MM.1S (cell line): ENCODE data around the gene NAALADL2.

Experiments used
- DNase-seq: peaks from one replicate; pipeline ENCODE4 v3.0.0-alpha.2; 2015
- H2AFZ ChIP-seq: fragments of 300-600 bp; sonication (generic); 2 replicates; pipeline ENCODE4 v1.6.0; 2016; ENCODE audit warnings: antibody characterized with exemption, low read length
- H3F3A ChIP-seq: fragments of 300-600 bp; sonication (generic); 2 replicates; pipeline ENCODE4 v1.6.1; 2016; ENCODE audit warnings: mild to moderate bottlenecking, antibody characterized with exemption, low read length, moderate library complexity, mixed read lengths; ENCODE audit not compliant: insufficient read depth
- H3K27ac ChIP-seq: fragments of 300-600 bp; sonication (generic); 2 replicates; pipeline ENCODE4 v1.5.1; 2016; ENCODE audit warnings: mild to moderate bottlenecking, low read length
- H3K27me3 ChIP-seq: fragments of 300-600 bp; sonication (generic); replicated peaks from 2 replicates; pipeline ENCODE4 v1.6.0; 2016; ENCODE audit warnings: low read length; ENCODE audit not compliant: insufficient read depth
- H3K36me3 ChIP-seq: fragments of 300-600 bp; sonication (generic); replicated peaks from 2 replicates; pipeline ENCODE4 v1.6.1; 2016; ENCODE audit warnings: mild to moderate bottlenecking, low read length, mixed read lengths; ENCODE audit not compliant: insufficient read depth
- H3K4me1 ChIP-seq: fragments of 300-600 bp; sonication (generic); 2 replicates; pipeline ENCODE4 v1.6.1; 2016; ENCODE audit warnings: low read length, mixed read lengths
- H3K4me2 ChIP-seq: fragments of 300-600 bp; sonication (generic); 2 replicates; pipeline ENCODE4 v1.6.0; 2016; ENCODE audit warnings: low read depth, low read length
- H3K4me3 ChIP-seq: fragments of 300-600 bp; sonication (generic); 2 replicates; pipeline ENCODE4 v1.5.1; 2016; ENCODE audit warnings: low read length, mixed read lengths
- H3K79me2 ChIP-seq: fragments of 300-600 bp; sonication (generic); 2 replicates; pipeline ENCODE4 v1.6.1; 2016; ENCODE audit warnings: mixed run types, low read length, mixed read lengths
- H3K9ac ChIP-seq: fragments of 300-600 bp; sonication (generic); 2 replicates; pipeline ENCODE4 v1.6.1; 2016; ENCODE audit warnings: low read length, mixed read lengths
- H3K9me2 ChIP-seq: fragments of 300-600 bp; sonication (generic); replicated peaks from 2 replicates; pipeline ENCODE4 v1.6.1; 2016; ENCODE audit warnings: mild to moderate bottlenecking, low read length, mixed read lengths; ENCODE audit not compliant: insufficient read depth
- H3K9me3 ChIP-seq: fragments of 300-600 bp; sonication (generic); replicated peaks from 2 replicates; pipeline ENCODE4 v1.6.1; 2016; ENCODE audit warnings: mild to moderate bottlenecking, low read length, mixed read lengths; ENCODE audit not compliant: insufficient read depth
- H4K20me1 ChIP-seq: fragments of 300-600 bp; sonication (generic); 2 replicates; pipeline ENCODE4 v1.6.1; 2016; ENCODE audit warnings: mild to moderate bottlenecking, low read length, moderate library complexity, mixed read lengths; ENCODE audit not compliant: insufficient read depth
- CTCF ChIP-seq: fragments of 300-600 bp; sonication (generic); IDR thresholded peaks from 2 replicates; pipeline ENCODE4 v1.5.1; 2016; ENCODE audit warnings: antibody characterized with exemption, low read length, mixed read lengths
- EZH2 ChIP-seq: fragments of 300-600 bp; sonication (generic); optimal IDR thresholded peaks from 2 replicates; pipeline ENCODE3; 2017; ENCODE audit warnings: low read depth, mild to moderate bottlenecking, antibody characterized with exemption, low read length, mixed read lengths
- EZH2phosphoT487 ChIP-seq: fragments of 300-600 bp; sonication (generic); IDR thresholded peaks from 2 replicates; pipeline ENCODE4 v1.6.1; 2018; ENCODE audit warnings: antibody characterized with exemption, low read length

NAALADL2 gene

DNA sequence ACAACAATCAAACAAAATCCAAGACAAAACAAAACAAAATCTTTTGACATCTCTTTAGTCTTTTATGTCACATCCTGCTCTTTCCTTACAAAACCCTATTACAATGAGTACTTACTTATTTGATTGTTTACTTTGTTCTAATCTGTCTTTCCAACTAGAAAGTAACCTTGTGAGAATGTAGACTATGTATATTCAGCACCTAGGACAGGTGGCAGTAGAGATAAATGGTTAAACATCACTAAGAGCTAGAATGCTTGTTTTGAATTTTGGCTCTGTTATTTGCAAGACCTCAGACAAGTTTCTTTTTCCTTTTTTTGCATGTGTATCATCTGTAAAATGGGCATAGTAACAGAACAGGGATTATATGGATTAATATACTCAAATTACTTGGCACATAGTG, 33.1 kb upstream of the NAALADL2 start:
- no peak for DNase-seq
- Histone ChIP-seq H3K27ac (no peak overlapping the region), H2AFZ (no peak overlapping the region), H3F3A (no peaks in the 10 kb centered on the region), H4K20me1 (no peaks in the 10 kb centered on the region), H3K4me3 (no peak overlapping the region), H3K36me3 (no peaks in the 10 kb centered on the region), H3K9me3 (no peaks in the 10 kb centered on the region), H3K9me2 (no peaks in the 10 kb centered on the region), H3K79me2 (no peaks in the 10 kb centered on the region), H3K4me2 (no peak overlapping the region), H3K9ac (no peak overlapping the region), H3K27me3 (no peaks in the 10 kb centered on the region), H3K4me1 (no peaks in the 10 kb centered on the region)
- TF ChIP-seq CTCF (no peak), EZH2 (no peak), EZH2phosphoT487 (no peak)

DNA sequence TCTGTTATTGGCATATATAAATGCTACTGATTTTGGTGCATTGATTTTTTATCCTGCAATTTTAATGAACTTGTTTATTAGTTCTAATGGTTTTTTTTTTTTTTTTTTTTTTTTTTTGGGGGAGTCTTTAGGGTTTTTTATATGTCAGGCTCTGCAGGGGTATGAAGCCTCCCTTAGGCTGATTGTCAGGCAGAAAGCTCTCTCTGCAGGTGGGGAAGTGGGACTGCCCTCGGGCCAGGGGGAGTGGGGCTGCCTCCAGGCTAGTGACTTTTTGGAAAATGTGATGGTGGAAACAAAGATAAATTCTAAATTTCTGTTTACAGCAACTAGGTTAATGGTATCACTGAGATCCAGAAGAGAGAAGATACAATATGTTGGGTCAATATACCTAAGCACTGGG, 14.4 kb upstream of the NAALADL2 start:
- Histone ChIP-seq H2AFZ (no peak overlapping the region), H3K36me3 (no peaks in the 10 kb centered on the region), H3K4me3 (no peak overlapping the region), H3K27me3 (no peaks in the 10 kb centered on the region), H3K4me1 (no peaks in the 10 kb centered on the region), H3K9me2 (no peaks in the 10 kb centered on the region), H4K20me1 (no peaks in the 10 kb centered on the region), H3F3A (no peaks in the 10 kb centered on the region), H3K9ac (no peak overlapping the region), H3K9me3 (no peaks in the 10 kb centered on the region), H3K79me2 (no peaks in the 10 kb centered on the region), H3K27ac (no peak overlapping the region), H3K4me2 (no peak overlapping the region)
- no peak for TF ChIP-seq CTCF
- no peak for TF ChIP-seq EZH2phosphoT487
- no peak for TF ChIP-seq EZH2
- DNase-seq: no peak

DNA sequence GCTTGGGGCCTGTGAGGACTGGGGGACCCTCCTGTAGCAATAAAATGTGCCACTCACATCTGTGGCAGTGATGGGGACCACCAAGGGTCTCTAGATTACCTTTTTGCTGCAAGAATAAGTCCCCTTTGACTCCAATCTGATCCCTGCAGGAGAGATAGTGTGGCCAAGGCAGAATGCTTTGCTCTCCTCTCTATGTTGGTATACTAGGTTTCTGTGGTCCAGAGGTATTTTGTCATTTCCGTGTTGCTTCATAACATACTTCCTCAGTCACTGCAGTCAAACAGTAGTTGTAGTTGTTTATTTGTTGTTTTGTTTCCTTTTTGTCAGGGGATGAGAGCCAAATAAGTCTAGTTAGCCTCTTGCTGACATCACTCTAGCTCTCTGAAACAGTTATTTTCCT, 13.1 kb upstream of the NAALADL2 start:
- Histone ChIP-seq H3K79me2 (no peaks in the 10 kb centered on the region), H3K27ac (no peak overlapping the region), H3K4me2 (no peak overlapping the region), H3K9me2 (no peaks in the 10 kb centered on the region), H3K9me3 (no peaks in the 10 kb centered on the region), H3K27me3 (no peaks in the 10 kb centered on the region), H2AFZ (no peak overlapping the region), H3F3A (no peaks in the 10 kb centered on the region), H3K4me1 (no peaks in the 10 kb centered on the region), H3K9ac (no peak overlapping the region), H3K36me3 (no peaks in the 10 kb centered on the region), H4K20me1 (no peaks in the 10 kb centered on the region), H3K4me3 (no peak overlapping the region)
- no peak for TF ChIP-seq CTCF
- TF ChIP-seq EZH2: no peak
- TF ChIP-seq EZH2phosphoT487: no peak
- DNase-seq: peak; percentile 34
